Liver (tissue), 9 donors: ENCODE measurements around the gene DIP2A. TPM values are rescaled to one million over a fixed set of nuclear protein-coding genes. Genes with fewer than 3 reads are reported as not detected.

Source experiments
- DNase-seq: peaks from one replicate; pipeline ENCODE4 v3.0.0-alpha.2; 2017; ENCODE audit warnings: low spot score
- H3K27ac ChIP-seq, 2 donors: one replicate each; pipeline ENCODE4 v1.7.0; 2013; ENCODE audit warnings: inconsistent platforms in 2 of 2, low read length in 2 of 2, control low read depth in 1 of 2, low read depth in 1 of 2, mild to moderate bottlenecking in 1 of 2
- H3K27me3 ChIP-seq, 4 donors: one replicate each; pipeline versions ENCODE4 v1.6.1 to v1.7.0; 2013; ENCODE audit warnings: low read length in 3 of 4, inconsistent platforms in 1 of 4, mild to moderate bottlenecking in 1 of 4, moderate library complexity in 1 of 4; ENCODE audit not compliant: control insufficient read depth in 4 of 4, insufficient read depth in 4 of 4
- H3K36me3 ChIP-seq, 4 donors: one replicate each; pipeline versions ENCODE4 v1.6.1 to v1.7.0; 2013; ENCODE audit warnings: low read length in 3 of 4, mild to moderate bottlenecking in 3 of 4, low read depth in 1 of 4, moderate library complexity in 1 of 4; ENCODE audit not compliant: control insufficient read depth in 4 of 4, insufficient read depth in 3 of 4
- H3K4me1 ChIP-seq, 4 donors: one replicate each; pipeline versions ENCODE4 v1.6.1 to v1.7.0; 2013; ENCODE audit warnings: low read length in 3 of 4, mild to moderate bottlenecking in 3 of 4, moderate library complexity in 1 of 4; ENCODE audit not compliant: control insufficient read depth in 4 of 4, insufficient read depth in 4 of 4
- H3K4me3 ChIP-seq, 3 donors: one replicate each; pipeline versions ENCODE4 v1.6.1 to v1.7.0; 2013; ENCODE audit warnings: low read length in 3 of 3, control low read depth in 1 of 3, low read depth in 1 of 3, mild to moderate bottlenecking in 1 of 3
- H3K9ac ChIP-seq, 2 donors: one replicate each; pipeline ENCODE4 v1.7.0; 2013; ENCODE audit warnings: low read length in 2 of 2, mild to moderate bottlenecking in 2 of 2, moderate library complexity in 2 of 2, control low read depth in 1 of 2, low read depth in 1 of 2
- H3K9me3 ChIP-seq, 4 donors: one replicate each; pipeline versions ENCODE4 v1.6.1 to v1.7.0; 2013; ENCODE audit warnings: low read length in 3 of 4; ENCODE audit not compliant: control insufficient read depth in 4 of 4
- ATF3 ChIP-seq: IDR thresholded peaks from 2 replicates; pipeline ENCODE4 v1.6.1; 2016; ENCODE audit warnings: antibody characterized with exemption
- CTCF ChIP-seq: fragments of 150-350 bp; IDR thresholded peaks from 2 replicates; pipeline ENCODE4 v1.5.1; 2017; ENCODE audit warnings: improper control_type of control experiment, low read depth, low read length; ENCODE audit not compliant: missing input control
- EGR1 ChIP-seq, 2 donors: IDR thresholded peaks; 2 replicates each; pipeline ENCODE4 v1.6.1; 2016 to 2018; ENCODE audit warnings: antibody characterized with exemption in 2 of 2, low read depth in 2 of 2
- FOXA2 ChIP-seq: IDR thresholded peaks from 2 replicates; pipeline ENCODE4 v1.6.1; 2016; ENCODE audit warnings: antibody characterized with exemption
- GABPA ChIP-seq, 2 donors: IDR thresholded peaks in 1 of 2; conservative IDR thresholded peaks in 1 of 2; 2 replicates each; pipeline ENCODE4 v1.6.1; 2016; ENCODE audit warnings: antibody characterized with exemption in 2 of 2, mild to moderate bottlenecking in 1 of 2, moderate library complexity in 1 of 2
- HNF4A ChIP-seq, 2 donors: conservative IDR thresholded peaks; 2 replicates each; pipeline ENCODE4 v1.6.1; 2016; ENCODE audit warnings: antibody characterized with exemption in 2 of 2, mild to moderate bottlenecking in 2 of 2
- HNF4G ChIP-seq: IDR thresholded peaks from 2 replicates; pipeline ENCODE4 v1.6.1; 2016; ENCODE audit warnings: antibody characterized with exemption
- JUND ChIP-seq, 2 donors: IDR thresholded peaks; 2 replicates each; pipeline ENCODE4 v1.6.1; 2016; ENCODE audit warnings: antibody characterized with exemption in 2 of 2
- MAX ChIP-seq: IDR thresholded peaks from 2 replicates; pipeline ENCODE4 v1.6.1; 2016; ENCODE audit warnings: antibody characterized with exemption
- NR2F2 ChIP-seq: IDR thresholded peaks from 2 replicates; pipeline ENCODE4 v1.6.1; 2016; ENCODE audit warnings: antibody characterized with exemption
- RAD21 ChIP-seq, 2 donors: IDR thresholded peaks; 2 replicates each; pipeline ENCODE4 v1.6.1; 2016; ENCODE audit warnings: antibody characterized with exemption in 2 of 2, mild to moderate bottlenecking in 2 of 2
- REST ChIP-seq: IDR thresholded peaks from 2 replicates; pipeline ENCODE4 v1.6.1; 2016; ENCODE audit warnings: antibody characterized with exemption, mild to moderate bottlenecking
- RXRA ChIP-seq, 2 donors: IDR thresholded peaks; 2 replicates each; pipeline ENCODE4 v1.6.1; 2017 to 2018; ENCODE audit warnings: antibody characterized with exemption in 2 of 2, mild to moderate bottlenecking in 1 of 2
- SP1 ChIP-seq: IDR thresholded peaks from 2 replicates; pipeline ENCODE4 v1.6.1; 2018; ENCODE audit warnings: antibody characterized with exemption, mild to moderate bottlenecking
- TAF1 ChIP-seq: conservative IDR thresholded peaks from 2 replicates; pipeline ENCODE4 v1.6.1; 2016; ENCODE audit warnings: antibody characterized with exemption, mild to moderate bottlenecking
- YY1 ChIP-seq: IDR thresholded peaks from 2 replicates; pipeline ENCODE4 v1.6.1; 2016; ENCODE audit warnings: antibody characterized with exemption, mild to moderate bottlenecking
- ZBTB33 ChIP-seq: IDR thresholded peaks from 2 replicates; pipeline ENCODE4 v1.6.1; 2016; ENCODE audit warnings: antibody characterized with exemption
- WGBS: extraction: QIAGEN DNeasy Blood & Tissue Kit; methylation state at CpG from one replicate; pipeline ENCODE4 v1.1.7; 2013; 5-methylcytosine and 5-hydroxymethylcytosine counted together
- polyA plus RNA-seq, 2 donors: library from polyadenylated mRNA; stranded (reverse) in 1 of 2; unstranded in 1 of 2; fragments of 200-250 nt in 1 of 2; fragments of >200 nt in 1 of 2; fragmentation: Nextera tagmentation in 1 of 2; extraction: Ambion mirVana in 1 of 2; gene quantifications; one replicate each; pipeline versions ENCODE4 v1.2.1 to v1.2.3, GENCODE V29; 2013 to 2015
- total RNA-seq, 2 donors: library from RNA; depleted of rRNA; stranded (reverse); fragments of >200 nt; gene quantifications; one replicate each; pipeline ENCODE4 v1.2.3, GENCODE V29; 2014
- donor health status: healthy.
- donor health status: healthy.
- donor health status: healthy.
- donor health status: healthy.
- donor health status: healthy.

The DIP2A gene
- total and polyA plus RNA-seq, 4 donors, result 3.8 to 21.7 (median 7.5) TPM

GRCh38 chr21:46562964-46563607 is 104.4 kb downstream of the DIP2A start (continued):
- TF ChIP-seq MAX (no peak), HNF4G (no peak), NR2F2 (no peak), FOXA2 (no peak)

- DNase-seq, result no peak
- no peaks in the 10 kb centered on the region for H3K4me1 ChIP-seq
- no peaks in the 10 kb centered on the region for H3K9me3 ChIP-seq
- WGBS, result 96% methylated on average over 10 of the region's 10 CpGs
- TF ChIP-seq NR2F2, result no peak
- no peak for TF ChIP-seq ATF3
- TF ChIP-seq REST, result no peak
- no peak for TF ChIP-seq RAD21 (IDR thresholded peaks at IDR 0.05)
- no peak for TF ChIP-seq MAX
- TF ChIP-seq CTCF, result no peak
- no peak for TF ChIP-seq SP1
- no peak for TF ChIP-seq EGR1 (IDR thresholded peaks at IDR 0.05; ENCODE audit: low read depth in 2 of 2)
- TF ChIP-seq JUND (IDR thresholded peaks at IDR 0.05), result no peak
- TF ChIP-seq HNF4G, result no peak
- TF ChIP-seq ZBTB33, result no peak
- no peak for TF ChIP-seq TAF1
- TF ChIP-seq YY1, result no peak
- no peak for TF ChIP-seq HNF4A (conservative IDR thresholded peaks at IDR 0.05)
- TF ChIP-seq RXRA (IDR thresholded peaks at IDR 0.05), result no peak
- TF ChIP-seq GABPA (IDR thresholded peaks at IDR 0.05 in 1 of 2, conservative IDR thresholded peaks at IDR 0.05 in 1 of 2), result no peak
- no peaks in the 10 kb centered on the region for H3K27me3 ChIP-seq
- peaks cover 5 to 76% (median 32%) of the 10 kb centered on the region in 4 donors for H3K36me3 ChIP-seq
- no peak overlapping the region for H3K4me3 ChIP-seq
- H3K27ac ChIP-seq, result no peak overlapping the region
- H3K9ac ChIP-seq, result no peak overlapping the region
These were observed 105.7 kb downstream of the DIP2A start for GRCh38 chr21:46564391-46564790.
